Measurements from ENCODE around the gene SLAMF1. TPM values are rescaled to one million over a fixed set of nuclear protein-coding genes. Genes with fewer than 3 reads are reported as not detected.

The SLAMF1 gene
- total RNA-seq, 6 donors from 2014 or later, result 0.11 to 3.9 (median 1.5) TPM

DNA sequence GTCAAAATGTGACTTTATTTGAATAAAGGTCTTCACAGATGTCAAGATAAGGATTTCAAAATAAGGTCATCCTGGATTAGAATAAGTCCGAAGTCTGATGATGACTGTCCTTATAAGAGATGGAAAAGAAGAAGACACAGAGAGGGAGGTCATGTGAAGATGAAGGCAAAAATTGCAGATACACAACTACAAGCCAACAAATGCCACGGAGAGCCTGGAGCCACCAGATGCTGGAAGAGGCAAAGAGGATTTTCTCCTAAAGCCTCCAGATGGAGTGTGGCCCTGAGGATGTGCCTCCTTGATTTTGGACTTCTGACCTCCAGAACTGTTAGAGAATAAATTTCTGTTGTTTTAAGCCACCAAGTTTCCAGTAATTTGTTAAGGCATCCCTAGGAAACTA, 31.2 kb downstream of the SLAMF1 start:
- no peak for ATAC-seq (ENCODE audit: low FRiP score in 2 of 2)
- TF ChIP-seq, protein P1, sequence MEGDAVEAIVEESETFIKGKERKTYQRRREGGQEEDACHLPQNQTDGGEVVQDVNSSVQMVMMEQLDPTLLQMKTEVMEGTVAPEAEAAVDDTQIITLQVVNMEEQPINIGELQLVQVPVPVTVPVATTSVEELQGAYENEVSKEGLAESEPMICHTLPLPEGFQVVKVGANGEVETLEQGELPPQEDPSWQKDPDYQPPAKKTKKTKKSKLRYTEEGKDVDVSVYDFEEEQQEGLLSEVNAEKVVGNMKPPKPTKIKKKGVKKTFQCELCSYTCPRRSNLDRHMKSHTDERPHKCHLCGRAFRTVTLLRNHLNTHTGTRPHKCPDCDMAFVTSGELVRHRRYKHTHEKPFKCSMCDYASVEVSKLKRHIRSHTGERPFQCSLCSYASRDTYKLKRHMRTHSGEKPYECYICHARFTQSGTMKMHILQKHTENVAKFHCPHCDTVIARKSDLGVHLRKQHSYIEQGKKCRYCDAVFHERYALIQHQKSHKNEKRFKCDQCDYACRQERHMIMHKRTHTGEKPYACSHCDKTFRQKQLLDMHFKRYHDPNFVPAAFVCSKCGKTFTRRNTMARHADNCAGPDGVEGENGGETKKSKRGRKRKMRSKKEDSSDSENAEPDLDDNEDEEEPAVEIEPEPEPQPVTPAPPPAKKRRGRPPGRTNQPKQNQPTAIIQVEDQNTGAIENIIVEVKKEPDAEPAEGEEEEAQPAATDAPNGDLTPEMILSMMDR (IDR thresholded peaks at IDR 0.05), result no peak
- TF ChIP-seq POLR2A (IDR thresholded peaks at IDR 0.05) (no peak), EP300 (IDR thresholded peaks at IDR 0.05) (no peak), POLR2AphosphoS5 (IDR thresholded peaks at IDR 0.05) (no peak)
- WGBS, 2 donors, result 83 to 84% methylated on average over 2 of the region's 2 CpGs
- Histone ChIP-seq H3K27ac (no peak overlapping the region), H3K4me3 (no peak overlapping the region), H3K36me3 (no peaks in the 10 kb centered on the region), H3K9me3 (no peaks in the 10 kb centered on the region), H3K27me3 (no peaks in the 10 kb centered on the region), H3K4me1 (no peaks in the 10 kb centered on the region)
- no peak for DNase-seq

DNA sequence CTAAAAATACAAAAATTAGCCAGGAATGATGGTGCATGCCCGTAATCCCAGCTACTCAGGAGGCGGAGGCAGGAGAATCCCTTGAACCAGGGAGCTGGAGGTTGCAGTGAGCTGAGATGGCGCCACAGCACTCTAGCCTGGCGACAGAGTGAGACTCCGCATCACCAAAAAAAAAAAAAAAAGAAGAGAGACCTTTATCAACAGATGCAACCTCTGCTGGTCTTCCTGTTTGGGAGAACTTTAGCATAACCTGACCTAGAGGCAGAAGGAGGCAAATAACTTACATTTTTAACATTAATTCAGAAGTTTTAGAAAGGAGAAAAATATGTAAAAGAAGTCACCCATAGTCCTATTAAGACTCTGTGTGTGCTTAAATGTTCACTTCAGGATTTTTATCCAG, 32.4 kb downstream of the SLAMF1 start:
- TF ChIP-seq POLR2AphosphoS5 (IDR thresholded peaks at IDR 0.05) (no peak), EP300 (IDR thresholded peaks at IDR 0.05) (no peak), POLR2A (IDR thresholded peaks at IDR 0.05) (no peak)
- TF ChIP-seq, protein P1 (IDR thresholded peaks at IDR 0.05), result no peak
- Histone ChIP-seq H3K36me3 (no peaks in the 10 kb centered on the region), H3K4me3 (no peak overlapping the region), H3K9me3 (no peaks in the 10 kb centered on the region), H3K27me3 (no peaks in the 10 kb centered on the region), H3K4me1 (no peaks in the 10 kb centered on the region), H3K27ac (no peak overlapping the region)
- 71 to 78% methylated on average over 5 of the region's 5 CpGs for WGBS, 2 donors
- ATAC-seq (ENCODE audit: low FRiP score in 2 of 2) (no peak), DNase-seq (no peak)

DNA sequence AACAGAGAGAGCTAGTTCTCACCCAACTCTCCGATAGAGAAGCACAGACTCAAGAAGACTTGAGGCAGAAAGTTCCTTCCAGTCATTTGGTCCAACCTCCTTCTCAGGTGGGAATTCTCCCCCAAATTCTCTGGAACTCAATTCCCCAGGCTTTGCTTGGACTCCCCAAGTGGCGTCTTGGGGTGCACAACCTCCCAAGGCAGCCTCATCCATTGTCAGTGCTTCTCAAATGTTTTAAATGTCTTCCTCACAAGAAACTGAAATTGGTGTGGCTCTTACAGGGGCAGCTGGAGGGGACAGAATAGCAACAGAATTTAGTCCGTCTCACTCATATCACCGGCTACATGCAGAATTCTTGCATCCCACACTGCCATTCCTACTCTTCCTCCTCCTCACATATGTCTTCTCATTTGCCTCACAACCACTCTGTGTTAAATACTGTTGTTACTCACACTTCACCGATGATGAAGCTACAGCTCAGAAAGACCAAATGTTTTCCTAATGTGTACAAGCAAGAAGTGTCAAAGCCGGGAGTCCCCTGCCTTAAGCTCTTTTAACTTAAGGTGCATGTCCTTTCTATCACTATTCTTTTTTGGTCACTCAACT, 34.1 kb downstream of the SLAMF1 start:
- no peak for DNase-seq
- TF ChIP-seq EP300 (IDR thresholded peaks at IDR 0.05) (no peak), POLR2AphosphoS5 (IDR thresholded peaks at IDR 0.05) (no peak), POLR2A (IDR thresholded peaks at IDR 0.05) (no peak)
- TF ChIP-seq, protein P1 (IDR thresholded peaks at IDR 0.05), result no peak
- WGBS, 2 donors, result 87 to 89% methylated on average over 6 of the region's 6 CpGs

DNA sequence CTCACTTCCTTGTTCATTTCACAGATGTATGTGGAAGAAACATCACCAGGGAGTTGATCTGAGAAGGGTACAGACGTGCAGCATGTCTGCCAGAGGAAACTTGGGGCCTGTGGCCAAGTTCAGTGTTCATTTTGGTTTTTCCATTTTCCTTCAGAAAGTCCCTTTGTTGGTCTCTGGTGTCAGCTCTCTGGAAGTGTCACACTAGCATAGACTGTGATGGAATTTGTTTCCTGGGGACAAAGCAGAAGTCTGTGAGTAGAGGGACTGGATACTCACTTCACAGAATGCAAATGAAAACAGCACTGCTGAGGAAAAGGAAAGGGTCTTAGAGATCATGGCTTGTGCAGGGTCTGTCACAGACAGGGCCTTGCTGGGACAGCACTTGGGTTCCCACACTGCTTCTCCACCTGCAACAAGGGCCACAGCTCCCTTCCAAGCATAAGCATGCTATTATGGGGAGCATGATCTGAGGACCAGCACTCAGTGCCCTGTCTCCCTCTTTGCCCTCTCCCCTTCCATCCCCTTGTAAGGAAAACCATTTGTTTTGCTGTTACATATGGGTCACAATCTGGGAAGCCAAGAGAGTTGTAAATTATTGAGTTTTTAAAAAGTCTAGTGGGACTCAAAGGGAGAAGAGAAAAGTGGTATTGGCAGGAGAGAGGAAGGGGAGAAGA, 36.1 kb downstream of the SLAMF1 start:
- DNase-seq (no peak), ATAC-seq (ENCODE audit: low FRiP score in 2 of 2) (peak in 1 of 2 donors; percentile 13)
- H3K27me3 ChIP-seq, result no peaks in the 10 kb centered on the region
- no peaks in the 10 kb centered on the region for H3K36me3 ChIP-seq
- H3K4me3 ChIP-seq, result no peak overlapping the region
- peaks cover 0 to 4% (median 0%) of the 10 kb centered on the region in 4 donors for H3K4me1 ChIP-seq
- no peak overlapping the region for H3K27ac ChIP-seq
- TF ChIP-seq POLR2AphosphoS5 (IDR thresholded peaks at IDR 0.05) (no peak), POLR2A (IDR thresholded peaks at IDR 0.05) (no peak), EP300 (IDR thresholded peaks at IDR 0.05) (no peak)
- TF ChIP-seq, protein P1 (IDR thresholded peaks at IDR 0.05), result no peak
- 10 to 11% methylated on average over 1 of the region's 1 CpG for WGBS, 2 donors
- no peaks in the 10 kb centered on the region for H3K9me3 ChIP-seq

More for the DNA sequence above, 34.1 kb downstream of the SLAMF1 start:
- Histone ChIP-seq H3K27ac (no peak overlapping the region), H3K36me3 (no peaks in the 10 kb centered on the region), H3K4me1 (no peaks in the 10 kb centered on the region), H3K27me3 (no peaks in the 10 kb centered on the region), H3K4me3 (no peak overlapping the region), H3K9me3 (no peaks in the 10 kb centered on the region)
- ATAC-seq (ENCODE audit: low FRiP score in 2 of 2), result no peak

DNA sequence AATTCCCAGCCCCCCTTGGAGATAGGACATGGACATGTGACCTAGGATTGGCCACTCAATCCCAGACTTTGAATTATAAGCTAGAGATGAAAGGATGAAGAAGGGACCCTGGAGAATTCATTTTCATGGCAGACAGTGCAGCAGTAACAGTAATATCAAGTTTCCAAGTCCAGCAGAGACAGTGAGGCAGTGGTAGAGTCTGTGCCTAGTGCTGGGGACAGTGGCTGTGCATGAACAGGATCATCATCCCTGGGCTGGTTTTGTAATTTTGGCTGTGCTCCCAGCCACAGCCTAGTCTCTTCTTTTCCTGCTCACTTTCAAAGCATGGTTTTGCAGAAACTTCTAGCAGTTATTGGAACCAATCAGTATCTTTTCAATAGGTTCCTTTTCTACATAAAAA, 37.9 kb downstream of the SLAMF1 start:
- Histone ChIP-seq H3K36me3 (no peaks in the 10 kb centered on the region), H3K27ac (no peak overlapping the region), H3K27me3 (no peaks in the 10 kb centered on the region), H3K4me3 (no peak overlapping the region), H3K4me1 (peaks cover 0 to 4% (median 0%) of the 10 kb centered on the region in 4 donors), H3K9me3 (no peaks in the 10 kb centered on the region)
- no peak for TF ChIP-seq EP300 (IDR thresholded peaks at IDR 0.05)
- TF ChIP-seq, protein P1 (IDR thresholded peaks at IDR 0.05), result no peak
- TF ChIP-seq POLR2A (IDR thresholded peaks at IDR 0.05), result no peak
- TF ChIP-seq POLR2AphosphoS5 (IDR thresholded peaks at IDR 0.05), result no peak
- no peak for ATAC-seq (ENCODE audit: low FRiP score in 2 of 2)
- DNase-seq, result no peak

Data from upper lobe of left lung (tissue), 6 donors.